Fibroblast of gingiva (primary cell): ENCODE data around the gene LY6G5B.
A peak's percentile ranks its signal among the peaks of the same experiment; 100 is the strongest.

Experiments used
- DNase-seq: peaks from one replicate; pipeline ENCODE4 v3.0.0-alpha.2; 2011; ENCODE audit warnings: low read depth

The LY6G5B gene

GRCh38 chr6:31669676-31670075 lies at the start of gene LY6G5B:
LY6G5B (plus strand) TSS chr6:31669976; CDS start chr6:31670951, 975 bp downstream.
- no peak for DNase-seq

GRCh38 chr6:31620586-31621319 lies 49.0 kb upstream of the LY6G5B start, which contains the start of gene PRRC2A:
PRRC2A (plus strand) TSS chr6:31620715; CDS start chr6:31622790, 2,075 bp downstream.
- DNase-seq = no peak

GRCh38 chr6:31621320-31621939 lies 48.3 kb upstream of the LY6G5B start:
- DNase-seq = no peak

- no peak for DNase-seq
These were observed 47.8 kb upstream of the LY6G5B start for GRCh38 chr6:31621991-31622390.

- DNase-seq = no peak
These were observed 47.1 kb upstream of the LY6G5B start for GRCh38 chr6:31622684-31623091.

- no peak for DNase-seq
These were observed 45.7 kb upstream of the LY6G5B start for GRCh38 chr6:31624070-31624469.

GRCh38 chr6:31626952-31627351 lies 42.8 kb upstream of the LY6G5B start:
- no peak for DNase-seq

GRCh38 chr6:31627690-31628287 lies 42.0 kb upstream of the LY6G5B start:
- DNase-seq = no peak

- DNase-seq = no peak
These were observed 40.8 kb upstream of the LY6G5B start for GRCh38 chr6:31629014-31629413.

- DNase-seq = no peak
These were observed 39.4 kb upstream of the LY6G5B start for GRCh38 chr6:31630177-31630934.

- DNase-seq = no peak
These were observed 38.6 kb upstream of the LY6G5B start for GRCh38 chr6:31631209-31631608.

- no peak for DNase-seq
These were observed 38.0 kb upstream of the LY6G5B start for GRCh38 chr6:31631681-31632278.

GRCh38 chr6:31632279-31632946 lies 37.4 kb upstream of the LY6G5B start:
- DNase-seq = no peak

GRCh38 chr6:31633447-31633846 lies 36.3 kb upstream of the LY6G5B start:
- no peak for DNase-seq

- peak; percentile 29 for DNase-seq
These were observed 35.6 kb upstream of the LY6G5B start for GRCh38 chr6:31634131-31634530.

- no peak for DNase-seq
These were observed 34.7 kb upstream of the LY6G5B start for GRCh38 chr6:31634969-31635575.

GRCh38 chr6:31636698-31637596 lies 32.8 kb upstream of the LY6G5B start:
- DNase-seq = no peak

- no peak for DNase-seq
These were observed 30.7 kb upstream of the LY6G5B start for GRCh38 chr6:31639043-31639442.

GRCh38 chr6:31639449-31639861 lies 30.3 kb upstream of the LY6G5B start:
- DNase-seq = peak; percentile 32

GRCh38 chr6:31640612-31641011 lies 29.2 kb upstream of the LY6G5B start:
- DNase-seq = no peak
